GM20431 (cell line): Measurements from ENCODE around the gene NINJ1.
"Not testable (repeated sequence)": the region's sequence is repeated elsewhere in the genome, so short reads cannot be mapped to it uniquely, and the experiment has no call there.

Source experiments
- in situ Hi-C: fragments of 300-500 bp; cut with MseI, MboI; formaldehyde crosslinking; loops from one replicate; pipeline ENCODE4 v1.15.0; 2020; ENCODE audit warnings: low sequenced_read_pairs; ENCODE audit not compliant: unreplicated experiment

Gene NINJ1

GRCh38 chr9:93110311-93110855 lies 23.7 kb downstream of the NINJ1 start:
- in situ Hi-C loops: no loop called here

GRCh38 chr9:93108291-93109041 lies 25.6 kb downstream of the NINJ1 start:
- in situ Hi-C loops: no loop called here

DNA sequence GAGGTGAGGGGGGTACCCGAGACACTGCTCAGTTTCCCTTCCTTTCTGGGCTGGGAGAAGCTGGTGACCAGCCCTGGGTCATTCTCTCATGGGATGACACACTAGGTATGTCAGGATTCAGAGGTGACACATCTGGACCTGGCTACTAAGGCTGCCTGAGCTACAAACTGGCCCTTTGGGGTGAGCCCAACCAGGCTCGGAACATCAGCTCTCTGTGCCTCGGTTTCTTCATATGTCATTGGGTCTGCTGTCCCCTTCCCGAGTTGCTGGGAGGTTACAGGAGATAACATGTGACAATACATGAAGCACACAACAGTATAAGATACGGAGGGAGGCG lies 26.3 kb downstream of the NINJ1 start:
- in situ Hi-C loops: no loop called here

DNA sequence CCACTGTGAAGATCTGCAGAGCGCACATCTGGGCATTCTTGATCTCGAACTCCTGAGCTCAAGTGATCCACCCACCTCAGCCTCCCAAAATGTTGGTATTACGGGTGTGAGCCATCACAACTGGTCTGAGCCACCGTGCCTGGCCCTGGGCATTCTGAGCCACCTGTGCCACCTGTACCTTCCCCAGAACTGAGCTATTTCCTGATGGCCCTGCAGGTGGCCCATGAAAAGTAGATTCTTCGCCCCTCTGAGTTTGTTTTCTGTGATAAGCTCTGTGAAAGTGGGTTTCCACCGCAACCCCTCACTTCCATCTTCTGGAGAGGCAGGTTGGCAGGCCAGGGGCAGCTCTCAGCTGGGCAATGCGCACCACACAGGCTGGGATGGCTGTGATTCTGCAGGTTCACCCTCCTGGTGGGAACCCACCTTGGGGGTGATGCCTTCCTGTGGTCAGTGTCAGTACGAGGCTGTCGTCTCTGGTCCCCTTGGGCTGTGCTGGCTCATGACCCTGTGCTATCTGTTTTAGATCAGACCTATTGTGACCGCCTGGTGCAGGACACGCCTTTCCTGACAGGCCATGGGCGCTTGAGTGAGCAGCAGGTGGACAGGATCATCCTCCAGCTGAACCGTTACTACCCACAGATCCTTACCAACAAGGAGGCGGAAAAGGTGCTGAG lies 26.8 kb downstream of the NINJ1 start:
- in situ Hi-C loops: no loop called here

DNA sequence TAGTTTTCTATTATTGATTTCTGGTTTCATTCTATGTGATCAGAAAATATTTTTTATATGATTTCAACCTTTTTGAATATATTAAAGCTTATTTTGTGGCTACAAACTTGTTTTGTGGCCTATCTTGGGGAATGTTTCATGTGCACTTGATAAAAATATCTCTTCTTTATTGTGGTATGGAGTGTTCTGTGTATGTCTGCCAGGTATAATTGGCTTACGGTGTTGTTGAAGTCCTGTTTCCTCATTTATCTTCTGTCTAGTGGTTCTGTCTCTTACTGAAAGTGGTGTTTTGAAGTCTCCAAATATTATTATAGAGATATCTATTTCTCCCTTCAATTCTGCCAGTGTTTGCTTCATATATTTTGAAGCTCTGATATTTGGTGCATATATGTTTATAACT lies 28.4 kb downstream of the NINJ1 start:
- in situ Hi-C loops: no loop called here

DNA sequence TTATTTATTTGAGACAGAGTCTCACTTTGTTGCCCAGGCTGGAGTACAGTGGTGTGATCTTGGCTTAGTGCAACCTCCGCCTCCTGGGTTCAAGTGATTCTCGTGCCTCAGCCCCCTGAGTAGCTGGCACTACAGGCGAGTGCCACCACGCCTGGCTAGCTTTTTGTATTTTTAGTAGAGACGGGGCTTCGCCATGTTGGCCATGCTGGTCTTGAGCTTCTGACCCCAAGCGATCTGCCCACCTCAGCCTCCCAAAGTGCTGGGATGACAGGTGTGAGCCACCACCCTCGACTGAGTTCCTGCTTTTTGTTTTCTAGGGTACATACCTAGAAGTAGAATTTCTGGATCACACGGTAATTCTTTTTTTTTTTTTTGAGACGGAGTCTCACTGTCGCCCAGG lies 33.0 kb downstream of the NINJ1 start:
- in situ Hi-C loops: not testable (repeated sequence)

- in situ Hi-C loops: no loop called here
Measured at GRCh38 chr9:93100276-93100636, 33.8 kb downstream of the NINJ1 start.

DNA sequence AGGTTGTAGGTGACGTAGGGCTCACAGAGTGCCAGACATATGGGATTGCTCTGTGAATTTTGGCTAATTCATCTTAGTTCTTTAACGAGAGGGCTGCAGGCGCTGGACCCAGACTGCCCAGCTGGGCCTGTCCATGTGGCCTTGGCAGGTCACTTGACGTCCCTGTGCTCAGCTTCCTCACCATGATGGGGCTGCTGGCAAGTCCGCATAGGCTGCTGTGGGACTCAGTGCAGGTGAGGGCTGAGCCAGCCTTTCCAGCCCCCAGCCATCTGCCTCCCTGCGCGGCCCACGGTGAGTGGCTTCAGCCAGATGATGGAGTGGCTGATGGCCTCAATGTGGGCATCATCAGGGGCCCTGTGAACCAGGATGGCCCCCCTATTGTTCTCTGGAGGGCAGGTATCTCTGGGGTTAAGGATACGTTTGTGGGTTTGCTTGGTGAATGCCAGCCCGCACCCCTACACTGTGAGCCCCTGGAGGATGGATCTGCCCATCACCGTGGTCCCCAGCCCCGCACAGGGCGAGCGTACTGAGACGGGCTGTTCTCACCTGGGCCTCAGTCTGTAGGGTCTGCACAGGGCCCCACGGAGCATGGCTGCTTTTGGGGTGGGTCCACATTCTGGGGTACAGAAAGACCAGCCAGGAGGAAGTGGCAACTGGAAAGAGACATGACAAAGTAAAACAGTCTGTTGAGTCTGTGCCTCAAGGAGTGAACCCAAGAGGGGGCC lies 34.3 kb downstream of the NINJ1 start:
- in situ Hi-C loops: no loop called here

- in situ Hi-C loops: no loop called here
Measured at GRCh38 chr9:93098236-93098946, 35.7 kb downstream of the NINJ1 start.

- in situ Hi-C loops: no loop called here
Measured at GRCh38 chr9:93097511-93098201, 36.4 kb downstream of the NINJ1 start.

DNA sequence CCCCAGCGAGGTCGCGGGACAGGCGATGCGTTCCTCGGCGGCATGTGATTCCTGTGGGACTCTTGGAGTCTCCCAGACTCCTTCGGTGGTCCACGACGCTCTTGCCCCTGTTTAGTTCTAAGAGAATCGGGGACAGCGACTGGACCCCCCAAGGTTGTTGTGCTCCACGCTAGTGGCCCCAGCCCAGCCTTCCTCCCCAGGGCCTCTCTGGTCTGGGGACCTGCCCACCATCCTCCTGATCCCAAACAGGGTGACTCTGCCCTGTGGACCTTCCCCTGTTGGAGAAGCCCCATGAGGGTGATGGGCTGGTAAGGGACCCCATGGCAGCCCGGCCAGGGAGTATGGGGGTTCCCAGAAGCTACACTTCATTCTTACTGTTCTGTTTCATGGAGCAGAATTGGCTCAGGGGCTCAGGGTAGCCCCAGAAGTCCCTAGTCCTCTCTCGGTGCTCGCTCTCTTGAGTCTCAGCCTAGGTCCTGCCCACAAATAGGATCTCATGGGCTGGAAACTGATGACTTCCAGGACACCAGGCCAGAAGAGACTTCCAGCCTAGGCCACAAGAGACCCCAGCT lies 37.2 kb downstream of the NINJ1 start:
- in situ Hi-C loops: no loop called here

DNA sequence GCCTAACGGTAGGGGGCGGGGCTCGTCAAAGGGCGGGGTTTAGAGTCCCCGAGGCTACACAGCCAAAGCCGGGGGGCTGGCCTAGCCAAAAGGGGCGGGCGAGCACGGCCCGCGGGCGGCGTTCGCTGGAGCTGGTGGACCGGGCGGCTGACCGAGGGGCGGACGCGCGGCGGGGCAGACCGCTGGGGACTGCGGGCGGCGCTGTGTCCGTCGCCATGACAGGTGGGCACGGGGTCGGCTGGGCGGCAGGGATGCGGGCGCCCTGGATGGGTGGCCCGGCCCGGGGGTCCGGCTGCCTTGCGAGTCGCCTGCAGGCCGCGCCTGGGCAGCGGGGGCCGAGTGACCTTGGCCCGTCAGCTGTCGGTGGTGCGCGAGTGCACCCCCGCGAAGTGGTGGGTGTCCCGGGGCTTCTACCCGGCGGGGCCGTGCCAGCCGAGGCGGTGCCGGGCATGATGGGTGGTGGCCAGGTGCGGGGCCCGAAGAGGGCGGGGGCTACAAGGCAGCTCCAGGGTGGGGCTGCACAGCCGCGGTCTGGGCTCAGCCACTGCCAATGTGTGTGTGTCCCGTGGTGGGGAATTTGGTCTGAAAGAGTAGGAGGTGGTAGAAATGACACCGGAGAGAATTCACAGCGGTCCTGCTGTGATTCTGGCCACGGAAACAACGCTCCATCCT lies 37.8 kb downstream of the NINJ1 start, which contains the start of gene CARD19:
Gene CARD19, plus strand, starts transcription at position 87 of the 672 bp plus-strand sequence. Its CDS starts 129 bp downstream, at position 216.
- in situ Hi-C loops: no loop called here

DNA sequence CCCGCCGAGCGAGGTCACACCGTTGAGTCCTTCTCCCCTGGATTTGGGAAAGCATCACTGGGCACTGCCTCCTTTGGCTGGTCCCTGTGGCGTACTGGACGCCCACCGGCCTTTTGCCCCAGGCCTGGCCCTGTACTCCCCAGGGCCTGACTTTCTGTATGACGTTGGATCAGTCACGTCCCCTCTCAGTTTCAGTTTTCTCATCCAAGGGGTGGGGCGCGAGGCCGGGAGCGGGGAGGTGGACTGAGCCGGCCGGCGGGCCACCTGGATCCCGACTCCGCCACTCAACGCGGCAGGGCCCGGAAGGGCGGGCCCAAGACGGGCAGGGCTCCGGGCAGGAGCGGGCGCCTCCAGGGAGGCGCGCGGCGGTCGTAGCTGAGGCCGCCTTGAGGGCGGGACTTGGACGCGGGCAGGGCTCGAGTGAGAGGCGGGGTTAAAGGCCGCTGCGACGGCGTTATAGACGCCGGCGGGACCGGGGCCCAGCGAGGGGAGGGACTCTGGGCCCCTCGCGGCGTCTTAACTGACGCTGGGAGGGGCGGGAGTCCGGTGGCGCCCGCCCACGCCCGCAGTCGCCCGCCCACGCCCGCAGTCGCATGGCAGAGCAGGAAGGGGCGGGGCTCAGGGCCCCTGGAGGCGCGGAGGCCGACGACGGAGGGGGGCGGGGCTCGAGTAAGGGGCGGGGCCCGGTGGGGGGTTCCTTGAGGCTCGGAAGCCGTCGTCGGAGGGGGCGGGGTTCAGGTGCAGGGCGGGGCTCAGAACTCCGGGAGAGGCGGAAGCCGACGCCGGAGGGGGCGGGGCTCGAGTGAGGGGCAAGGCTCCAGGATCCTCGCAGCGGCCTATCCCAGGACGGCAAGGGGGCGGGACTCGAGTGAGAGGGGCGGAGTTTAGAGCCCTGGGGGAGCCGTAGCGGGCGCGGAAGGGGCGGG lies 38.6 kb downstream of the NINJ1 start:
- in situ Hi-C loops: no loop called here

- in situ Hi-C loops: no loop called here
Measured at GRCh38 chr9:93094658-93095204, 39.3 kb downstream of the NINJ1 start.

DNA sequence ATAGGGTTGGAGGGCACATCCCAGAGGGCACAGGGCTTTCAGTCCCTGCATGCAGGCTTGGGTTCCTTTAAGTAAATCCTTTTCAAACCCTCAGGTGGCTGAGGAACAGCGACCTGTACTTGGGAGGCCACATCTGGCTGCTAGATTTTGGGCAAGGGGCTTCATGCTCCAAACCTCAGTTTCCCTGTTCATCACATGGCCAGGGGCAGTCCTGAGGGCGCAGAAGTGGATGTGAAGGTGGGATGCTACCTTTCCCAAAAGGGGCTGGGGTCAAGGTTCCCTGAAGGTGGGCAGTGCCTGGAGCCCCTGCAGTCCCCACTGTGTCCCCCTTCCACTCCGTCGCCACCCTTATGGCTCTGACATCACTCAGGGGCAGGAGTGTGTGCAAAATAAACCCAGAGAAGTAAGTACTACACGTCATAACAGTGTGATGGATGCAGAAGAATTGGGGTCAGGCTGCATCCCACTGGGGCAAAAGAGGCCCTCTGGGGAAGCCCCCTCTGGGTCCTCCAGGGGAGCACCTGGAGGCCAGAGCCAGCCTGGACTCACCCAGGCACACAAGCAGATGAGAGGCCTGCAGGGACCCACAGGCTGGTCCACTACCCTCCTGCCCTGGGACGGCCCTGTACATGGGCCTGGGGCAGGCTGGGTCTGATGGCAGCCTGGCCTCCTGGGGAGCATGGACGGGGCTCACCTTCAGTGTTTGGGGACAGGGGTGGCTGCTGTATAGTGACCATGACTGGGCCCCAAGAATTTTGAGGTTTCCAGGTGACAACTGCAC lies 40.0 kb downstream of the NINJ1 start:
- in situ Hi-C loops: no loop called here

DNA sequence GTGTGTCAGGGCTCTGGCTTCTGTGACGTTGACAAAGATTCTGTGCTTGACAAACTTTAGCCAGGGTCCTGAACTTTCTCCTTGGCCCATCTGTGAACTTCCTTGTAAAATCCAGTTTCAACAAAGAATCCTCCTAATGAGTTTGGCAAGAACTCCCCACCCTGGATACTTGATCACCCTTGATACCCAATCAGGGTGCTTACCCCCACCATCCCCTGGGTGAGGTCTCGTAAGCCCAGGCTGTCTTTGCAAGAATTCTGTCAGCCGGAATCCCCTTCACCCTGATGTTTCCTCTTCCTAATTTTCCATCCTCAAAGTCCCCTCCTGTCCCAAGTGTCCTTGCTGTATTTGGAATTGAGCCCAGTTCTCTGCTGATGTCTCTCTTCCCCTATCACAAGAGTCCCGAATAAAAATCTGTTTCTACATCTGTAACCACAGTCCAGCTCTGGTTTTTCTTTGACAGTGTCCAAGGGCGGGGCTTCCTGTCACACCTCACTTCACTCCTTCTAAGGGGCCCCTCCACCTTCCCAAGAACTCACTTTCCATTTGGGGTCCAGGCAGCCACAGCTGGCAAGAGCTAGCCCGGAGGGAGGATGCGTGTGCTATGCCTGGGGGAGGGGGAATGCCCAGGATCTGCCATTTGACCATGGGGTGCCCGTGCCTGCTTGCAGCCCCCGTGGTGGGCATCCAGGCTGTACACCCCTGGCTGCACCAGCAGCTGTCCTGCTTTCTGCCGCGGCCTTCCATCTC lies 40.7 kb downstream of the NINJ1 start:
- in situ Hi-C loops: no loop called here
